Endodermal cell (in vitro differentiated cells): ENCODE data around the gene GSE1. TPM values are rescaled to one million over a fixed set of nuclear protein-coding genes. Genes with fewer than 3 reads are reported as not detected.

Source experiments
- DNase-seq: peaks from one replicate; pipeline ENCODE4 v3.0.0-alpha.2; 2017
- H3K27ac ChIP-seq: 2 replicates; pipeline ENCODE4 v1.5.1; 2013; ENCODE audit warnings: mild to moderate bottlenecking, low read depth, low read length, moderate library complexity
- H3K27me3 ChIP-seq: 2 replicates; pipeline ENCODE4 v1.6.1; 2013; ENCODE audit warnings: mild to moderate bottlenecking, low read length, moderate library complexity; ENCODE audit not compliant: insufficient read depth, control insufficient read depth, poor library complexity, severe bottlenecking
- H3K36me3 ChIP-seq: 2 replicates; pipeline ENCODE4 v1.7.0; 2013; ENCODE audit warnings: mild to moderate bottlenecking, low read length, moderate library complexity; ENCODE audit not compliant: control insufficient read depth, insufficient read depth
- H3K4me1 ChIP-seq: one replicate; pipeline ENCODE4 v1.7.0; 2013; ENCODE audit warnings: low read length; ENCODE audit not compliant: control insufficient read depth, insufficient read depth
- H3K4me3 ChIP-seq: 2 replicates; pipeline ENCODE4 v1.5.1; 2013; ENCODE audit warnings: mild to moderate bottlenecking, low read length, moderate library complexity
- H3K9ac ChIP-seq: 2 replicates; pipeline ENCODE4 v1.6.1; 2013; ENCODE audit warnings: mild to moderate bottlenecking, low read length, moderate library complexity; ENCODE audit not compliant: poor library complexity, severe bottlenecking; ENCODE audit errors: extremely low read depth
- H3K9me3 ChIP-seq: 2 replicates; pipeline ENCODE4 v1.6.1; 2013; ENCODE audit warnings: mild to moderate bottlenecking, low read length, moderate library complexity; ENCODE audit not compliant: control insufficient read depth
- H3K27ac Mint-ChIP-seq: 2 replicates; pipeline ENCODE4 v1.8.0; 2020; ENCODE audit warnings: mixed read lengths
- H3K27me3 Mint-ChIP-seq: 2 replicates; pipeline ENCODE4 v1.8.0; 2021; ENCODE audit warnings: mild to moderate bottlenecking, mixed read lengths; ENCODE audit not compliant: insufficient read depth
- H3K36me3 Mint-ChIP-seq: 2 replicates; pipeline ENCODE4 v1.8.0; 2020; ENCODE audit warnings: low read depth, mixed read lengths
- H3K4me1 Mint-ChIP-seq: 2 replicates; pipeline ENCODE4 v1.8.0; 2020; ENCODE audit warnings: mixed read lengths
- H3K4me3 Mint-ChIP-seq: 2 replicates; pipeline ENCODE4 v1.8.0; 2020; ENCODE audit warnings: mild to moderate bottlenecking, moderate library complexity, mixed read lengths
- H3K9me3 Mint-ChIP-seq: 2 replicates; pipeline ENCODE4 v1.8.0; 2020; ENCODE audit warnings: mild to moderate bottlenecking, mixed read lengths
- WGBS, 2 experiments: methylation state at CpG; one replicate each; pipeline versions ENCODE4 v1.1.5 to v1.1.7; 2013; ENCODE audit warnings: missing lambda C conversion rate in 2 of 2, mixed read lengths in 1 of 2; ENCODE audit not compliant: insufficient coverage in 1 of 2, insufficient read length in 1 of 2; 5-methylcytosine and 5-hydroxymethylcytosine counted together
- total RNA-seq, 2 donors: library from RNA; stranded (reverse); fragmentation: NEBNext Ultra II Directional in 1 of 2; extraction: Animal tissue kit (Norgen Biotek cat#: 25700) in 1 of 2; gene quantifications; 2 replicates in 1 of 2; 3 replicates in 1 of 2; pipeline ENCODE4 v1.2.1, GENCODE V29; 2021
- TF ChIP-seq, protein P1 (sequence below): fragments of 200-600 bp; sonication (generic); conservative IDR thresholded peaks from 2 replicates; pipeline ENCODE4 v1.5.0; 2021; ENCODE audit warnings: antibody characterized with exemption, mild to moderate bottlenecking

Gene GSE1
- total RNA-seq, 2 donors from 2014 or later: 108 to 128 TPM

DNA sequence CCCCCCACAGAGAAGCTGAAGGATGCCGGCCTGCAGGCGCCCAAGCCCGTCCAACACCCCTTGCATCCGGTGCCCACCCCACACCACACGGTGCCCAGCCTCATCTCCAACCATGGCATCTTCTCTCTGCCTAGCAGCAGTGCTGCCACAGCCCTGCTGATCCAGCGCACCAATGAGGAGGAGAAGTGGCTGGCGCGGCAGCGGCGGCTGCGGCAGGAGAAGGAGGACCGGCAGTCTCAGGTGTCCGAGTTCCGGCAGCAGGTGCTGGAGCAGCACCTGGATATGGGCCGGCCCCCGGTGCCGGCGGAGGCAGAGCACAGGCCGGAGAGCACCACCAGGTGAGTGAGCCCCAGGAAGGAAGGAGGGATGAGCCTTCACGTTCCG is 44.1 kb downstream of the GSE1 start:
- Histone ChIP-seq H3K36me3 (peaks cover 84% of the 10 kb centered on the region), H3K4me3 (no peak overlapping the region), H3K27ac (no peak overlapping the region), H3K27me3 (no peaks in the 10 kb centered on the region), H3K9me3 (no peaks in the 10 kb centered on the region), H3K4me1 (no peaks in the 10 kb centered on the region), H3K9ac (no peak overlapping the region)
- TF ChIP-seq, protein P1, sequence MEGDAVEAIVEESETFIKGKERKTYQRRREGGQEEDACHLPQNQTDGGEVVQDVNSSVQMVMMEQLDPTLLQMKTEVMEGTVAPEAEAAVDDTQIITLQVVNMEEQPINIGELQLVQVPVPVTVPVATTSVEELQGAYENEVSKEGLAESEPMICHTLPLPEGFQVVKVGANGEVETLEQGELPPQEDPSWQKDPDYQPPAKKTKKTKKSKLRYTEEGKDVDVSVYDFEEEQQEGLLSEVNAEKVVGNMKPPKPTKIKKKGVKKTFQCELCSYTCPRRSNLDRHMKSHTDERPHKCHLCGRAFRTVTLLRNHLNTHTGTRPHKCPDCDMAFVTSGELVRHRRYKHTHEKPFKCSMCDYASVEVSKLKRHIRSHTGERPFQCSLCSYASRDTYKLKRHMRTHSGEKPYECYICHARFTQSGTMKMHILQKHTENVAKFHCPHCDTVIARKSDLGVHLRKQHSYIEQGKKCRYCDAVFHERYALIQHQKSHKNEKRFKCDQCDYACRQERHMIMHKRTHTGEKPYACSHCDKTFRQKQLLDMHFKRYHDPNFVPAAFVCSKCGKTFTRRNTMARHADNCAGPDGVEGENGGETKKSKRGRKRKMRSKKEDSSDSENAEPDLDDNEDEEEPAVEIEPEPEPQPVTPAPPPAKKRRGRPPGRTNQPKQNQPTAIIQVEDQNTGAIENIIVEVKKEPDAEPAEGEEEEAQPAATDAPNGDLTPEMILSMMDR: no peak
- Mint-ChIP-seq H3K4me3 (no peak overlapping the region), H3K27ac (no peak overlapping the region), H3K36me3 (peaks cover 69% of the 10 kb centered on the region), H3K9me3 (no peaks in the 10 kb centered on the region), H3K27me3 (no peaks in the 10 kb centered on the region), H3K4me1 (no peaks in the 10 kb centered on the region)
- 93 to 95% methylated on average over 12 to 21 of the region's 21 CpGs for WGBS, 2 experiments
- no peak for DNase-seq

DNA sequence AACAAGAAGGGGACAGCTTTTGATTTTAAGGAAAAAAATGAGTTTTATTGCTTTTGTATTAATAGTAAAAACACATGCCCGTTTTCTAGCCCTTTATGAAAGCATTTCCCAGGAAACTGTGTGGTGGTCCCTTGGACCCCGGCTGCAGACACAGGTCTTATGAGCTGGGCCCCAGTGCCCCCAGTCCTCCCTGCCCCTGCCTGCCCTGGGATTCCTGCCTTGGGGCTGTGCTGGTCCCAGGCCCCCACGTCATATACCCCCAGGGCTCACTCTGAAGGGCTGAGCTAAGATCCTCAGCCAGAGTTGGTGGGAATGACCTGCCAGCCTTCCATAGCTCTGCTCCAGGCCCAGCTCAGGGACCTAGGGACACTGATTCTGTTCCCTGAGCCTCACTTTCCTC is 44.9 kb downstream of the GSE1 start:
- no peaks in the 10 kb centered on the region for H3K9me3 Mint-ChIP-seq
- Histone ChIP-seq H3K36me3 (peaks cover 91% of the 10 kb centered on the region), H3K4me3 (no peak overlapping the region), H3K27ac (no peak overlapping the region), H3K27me3 (no peaks in the 10 kb centered on the region), H3K9me3 (no peaks in the 10 kb centered on the region), H3K4me1 (no peaks in the 10 kb centered on the region), H3K9ac (no peak overlapping the region)
- H3K27me3 Mint-ChIP-seq: no peaks in the 10 kb centered on the region
- H3K36me3 Mint-ChIP-seq: peaks cover 73% of the 10 kb centered on the region
- 83 to 92% methylated on average over 3 of the region's 3 CpGs for WGBS, 2 experiments
- no peaks in the 10 kb centered on the region for H3K4me1 Mint-ChIP-seq
- TF ChIP-seq, protein P1: no peak
- no peak overlapping the region for H3K27ac Mint-ChIP-seq
- no peak for DNase-seq
- no peak overlapping the region for H3K4me3 Mint-ChIP-seq

DNA sequence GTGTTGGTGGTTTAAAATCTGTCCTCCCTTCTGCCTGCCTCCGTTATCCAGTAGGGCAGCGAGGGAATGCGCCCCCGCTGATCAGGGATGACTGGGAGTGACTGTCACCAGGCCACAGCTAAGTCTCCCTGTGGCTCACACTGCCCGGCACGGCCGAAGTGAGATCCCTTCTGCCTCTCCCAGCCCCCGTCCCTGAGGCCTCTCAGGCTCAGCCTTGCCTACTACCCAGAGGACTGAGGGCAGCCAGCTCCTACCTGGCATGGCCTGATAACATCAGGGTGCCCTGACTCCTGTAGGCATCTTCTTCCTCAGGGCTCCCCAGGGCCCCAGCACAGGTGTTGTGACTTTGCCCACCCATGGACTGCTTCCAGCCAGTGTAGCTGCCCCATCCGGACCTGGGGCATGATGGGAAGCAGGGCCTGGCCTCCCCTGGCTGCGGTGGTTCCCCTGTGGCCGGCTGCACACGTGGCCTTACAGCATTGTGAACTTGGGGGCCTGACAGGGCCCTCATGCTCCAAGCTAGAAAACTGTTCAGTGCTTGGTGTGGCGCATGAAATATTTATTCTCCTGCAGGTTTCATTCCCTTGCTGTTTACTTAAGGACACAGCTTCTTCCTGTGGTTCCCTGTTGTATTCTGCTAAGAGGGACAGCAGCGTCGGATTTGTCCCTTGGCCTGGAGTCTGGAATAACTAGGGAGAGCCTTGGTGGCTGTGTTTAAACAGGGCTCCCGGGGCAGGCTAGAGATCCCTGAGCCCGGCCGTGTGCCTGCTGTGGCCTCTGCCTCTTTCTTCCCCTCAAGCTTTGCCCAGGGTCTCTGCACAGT is 45.6 kb downstream of the GSE1 start:
- Histone ChIP-seq H3K27me3 (no peaks in the 10 kb centered on the region), H3K36me3 (peaks cover 94% of the 10 kb centered on the region), H3K27ac (peak overlapping the region; percentile 17), H3K4me1 (no peaks in the 10 kb centered on the region), H3K9me3 (no peaks in the 10 kb centered on the region), H3K4me3 (no peak overlapping the region), H3K9ac (no peak overlapping the region)
- no peak overlapping the region for H3K4me3 Mint-ChIP-seq
- no peaks in the 10 kb centered on the region for H3K9me3 Mint-ChIP-seq
- H3K27me3 Mint-ChIP-seq: no peaks in the 10 kb centered on the region
- no peak for DNase-seq
- 94 to 97% methylated on average over 14 to 18 of the region's 18 CpGs for WGBS, 2 experiments
- no peak overlapping the region for H3K27ac Mint-ChIP-seq
- H3K4me1 Mint-ChIP-seq: no peaks in the 10 kb centered on the region
- peaks cover 80% of the 10 kb centered on the region for H3K36me3 Mint-ChIP-seq
- TF ChIP-seq, protein P1: no peak
